ENCODE results near the gene SERPINA6.

- TF ChIP-seq CTCF (IDR thresholded peaks at IDR 0.05) (no peak), SIN3A (IDR thresholded peaks at IDR 0.05; ENCODE audit: borderline replicate concordance, insufficient read depth, low read depth, low read length) (no peak), TCF7L2 (IDR thresholded peaks at IDR 0.05; ENCODE audit: low read depth, low read length) (no peak)
Observed at GRCh38 chr14:94322648-94323570, at the start of gene SERPINA6.
